GM18499 (cell line): ENCODE measurements around the gene STING1.

Experiments used
- ATAC-seq: cut with Tn5 transposase; IDR thresholded peaks from one replicate; pipeline ENCODE4 v1.9.1; 2021; ENCODE audit warnings: moderate number of reproducible peaks; ENCODE audit not compliant: insufficient read depth, unreplicated experiment

The STING1 gene

GRCh38 chr5:139470821-139471300 lies 11.7 kb downstream of the STING1 start, which contains the start of gene SMIM33:
SMIM33 (plus strand) TSS chr5:139471004; CDS start chr5:139471122, 118 bp downstream.
- ATAC-seq = no peak

GRCh38 chr5:139468421-139468931 lies 14.1 kb downstream of the STING1 start:
- no peak for ATAC-seq

- no peak for ATAC-seq
These were observed 19.8 kb downstream of the STING1 start, which contains the start of gene ECSCR for GRCh38 chr5:139462586-139463276. ECSCR (minus strand) TSS chr5:139462743; CDS start chr5:139462670, 73 bp downstream.

- ATAC-seq = no peak
These were observed 20.9 kb downstream of the STING1 start for GRCh38 chr5:139461698-139462097.

GRCh38 chr5:139461176-139461575 lies 21.4 kb downstream of the STING1 start:
- ATAC-seq = no peak

GRCh38 chr5:139460455-139460854 lies 22.1 kb downstream of the STING1 start:
- ATAC-seq = no peak

GRCh38 chr5:139459451-139459934 lies 23.1 kb downstream of the STING1 start:
- no peak for ATAC-seq

GRCh38 chr5:139458580-139459407 lies 23.8 kb downstream of the STING1 start:
- ATAC-seq = peak; percentile 36

- ATAC-seq = no peak
These were observed 24.8 kb downstream of the STING1 start for GRCh38 chr5:139457653-139458306.

GRCh38 chr5:139457241-139457640 lies 25.3 kb downstream of the STING1 start:
- no peak for ATAC-seq

GRCh38 chr5:139456776-139457175 lies 25.8 kb downstream of the STING1 start:
- no peak for ATAC-seq

GRCh38 chr5:139454568-139455290 lies 27.8 kb downstream of the STING1 start:
- ATAC-seq = no peak

GRCh38 chr5:139453683-139454567 lies 28.6 kb downstream of the STING1 start:
- ATAC-seq = no peak

GRCh38 chr5:139451878-139452660 lies 30.5 kb downstream of the STING1 start:
- ATAC-seq = no peak

- no peak for ATAC-seq
These were observed 31.4 kb downstream of the STING1 start for GRCh38 chr5:139451176-139451575.

- no peak for ATAC-seq
These were observed 35.4 kb downstream of the STING1 start for GRCh38 chr5:139446956-139447779.
